Measurements from ENCODE around the gene HMBS.

The HMBS gene

GRCh38 chr11:119067371-119068222, 17.1 kb upstream of the HMBS start, which contains the start of gene VPS11:
TSS of gene VPS11 (plus strand) at chr11:119067818. CDS start at chr11:119067824, 6 bp downstream.
- peak; percentile 96 for DNase-seq (ENCODE audit: low read depth)

GRCh38 chr11:119077839-119078238, 6.8 kb upstream of the HMBS start:
- no peak for DNase-seq (ENCODE audit: low read depth)

- DNase-seq (ENCODE audit: low read depth), result no peak
Observed at GRCh38 chr11:119078675-119079420, 5.8 kb upstream of the HMBS start.

GRCh38 chr11:119081682-119082260, 2.9 kb upstream of the HMBS start:
- DNase-seq (ENCODE audit: low read depth), result no peak

GRCh38 chr11:119085437-119085847, 761 bp downstream of the HMBS start:
- no peak for DNase-seq (ENCODE audit: low read depth)

GRCh38 chr11:119087123-119087522, 2.4 kb downstream of the HMBS start:
- no peak for DNase-seq (ENCODE audit: low read depth)

- no peak for DNase-seq (ENCODE audit: low read depth)
Observed at GRCh38 chr11:119087747-119088241, 3.1 kb downstream of the HMBS start.

- no peak for DNase-seq (ENCODE audit: low read depth)
Observed at GRCh38 chr11:119088406-119088805, 3.7 kb downstream of the HMBS start.

GRCh38 chr11:119089319-119089718, 4.6 kb downstream of the HMBS start:
- DNase-seq (ENCODE audit: low read depth), result no peak

GRCh38 chr11:119091178-119091577, 6.5 kb downstream of the HMBS start:
- DNase-seq (ENCODE audit: low read depth), result no peak

GRCh38 chr11:119091966-119092879, 7.5 kb downstream of the HMBS start:
- no peak for DNase-seq (ENCODE audit: low read depth)

GRCh38 chr11:119092880-119093842, 8.5 kb downstream of the HMBS start:
- no peak for DNase-seq (ENCODE audit: low read depth)

GRCh38 chr11:119093942-119094815, 9.5 kb downstream of the HMBS start:
- DNase-seq (ENCODE audit: low read depth), result peak; percentile 35

GRCh38 chr11:119094816-119095065, 10.1 kb downstream of the HMBS start:
- DNase-seq (ENCODE audit: low read depth), result peak; percentile 49

- DNase-seq (ENCODE audit: low read depth), result peak; percentile 99
Observed at GRCh38 chr11:119095066-119095880, 10.6 kb downstream of the HMBS start.

- DNase-seq (ENCODE audit: low read depth), result no peak
Observed at GRCh38 chr11:119099711-119100110, 15.0 kb downstream of the HMBS start.

- DNase-seq (ENCODE audit: low read depth), result no peak
Observed at GRCh38 chr11:119100246-119100970, 15.7 kb downstream of the HMBS start.
